HCT116 (cell line): ENCODE data around the gene SORCS2.

Experiments used
- CBX3 ChIP-seq: IDR thresholded peaks from 2 replicates; pipeline ENCODE4 v1.6.1; 2012; ENCODE audit warnings: low read depth
- CTCF ChIP-seq, 3 experiments: fragments of 200-600 bp in 1 of 3; sonication (generic) in 1 of 3; IDR thresholded peaks in 2 of 3; conservative IDR thresholded peaks in 1 of 3; 2 replicates each; pipeline ENCODE4 v1.5.1; 2012 to 2017; ENCODE audit warnings: low read depth in 2 of 3, low read length in 2 of 3, antibody characterized with exemption in 1 of 3, borderline replicate concordance in 1 of 3, control low read depth in 1 of 3, mild to moderate bottlenecking in 1 of 3, mixed read lengths in 1 of 3, mixed run types in 1 of 3, moderate library complexity in 1 of 3; ENCODE audit not compliant: insufficient read depth in 1 of 3
- EGR1 ChIP-seq: IDR thresholded peaks from 2 replicates; pipeline ENCODE4 v1.6.1; 2012; ENCODE audit warnings: low read depth
- ELF1 ChIP-seq: IDR thresholded peaks from 2 replicates; pipeline ENCODE4 v1.6.1; 2012; ENCODE audit warnings: low read depth, borderline replicate concordance
- EZH2 ChIP-seq: fragments of 200-600 bp; sonication (generic); IDR thresholded peaks from 2 replicates; pipeline ENCODE4 v1.6.1; 2017; ENCODE audit warnings: antibody characterized with exemption, mixed run types
- MAX ChIP-seq: IDR thresholded peaks from 2 replicates; pipeline ENCODE4 v1.6.1; 2012
- POLR2A ChIP-seq: IDR thresholded peaks from 2 replicates; pipeline ENCODE4 v1.7.0; 2011; ENCODE audit warnings: borderline replicate concordance; ENCODE audit not compliant: insufficient read depth, insufficient read length; ENCODE audit errors: extremely low read depth
- POLR2AphosphoS5 ChIP-seq: IDR thresholded peaks from 2 replicates; pipeline ENCODE4 v1.6.1; 2011; ENCODE audit warnings: mild to moderate bottlenecking, low read depth, low read length, moderate library complexity
- RAD21 ChIP-seq: IDR thresholded peaks from 2 replicates; pipeline ENCODE4 v1.6.1; 2012; ENCODE audit warnings: low read depth, mild to moderate bottlenecking
- REST ChIP-seq: IDR thresholded peaks from 2 replicates; pipeline ENCODE4 v1.6.1; 2012; ENCODE audit warnings: low read depth
- SIN3A ChIP-seq: IDR thresholded peaks from 2 replicates; pipeline ENCODE4 v1.6.1; 2012; ENCODE audit warnings: low read depth
- TCF7L2 ChIP-seq: IDR thresholded peaks from 2 replicates; pipeline ENCODE4 v1.7.0; 2011; ENCODE audit warnings: borderline replicate concordance, inconsistent platforms; ENCODE audit not compliant: insufficient read depth, insufficient read length; ENCODE audit errors: extremely low read depth
- YY1 ChIP-seq: IDR thresholded peaks from 2 replicates; pipeline ENCODE4 v1.6.1; 2011; ENCODE audit warnings: low read length, low read depth, moderate library complexity, mild to moderate bottlenecking; ENCODE audit not compliant: insufficient replicate concordance; ENCODE audit errors: extremely low read depth

GRCh38 chr4:7590899-7591298 lies 398.6 kb downstream of the SORCS2 start:
- TF ChIP-seq CTCF (IDR thresholded peaks at IDR 0.05 in 2 of 3, conservative IDR thresholded peaks at IDR 0.05 in 1 of 3; ENCODE audit: borderline replicate concordance in 1 of 3, insufficient read depth in 1 of 3, low read depth in 2 of 3, low read length in 2 of 3) (no peak), SIN3A (no peak), POLR2A (no peak), CBX3 (no peak), RAD21 (no peak), MAX (no peak), POLR2AphosphoS5 (no peak), REST (no peak), EZH2 (no peak), TCF7L2 (no peak), ELF1 (no peak), YY1 (no peak), EGR1 (no peak)
